PC-3 (cell line): ENCODE results near the gene LRP1B. TPM values are rescaled to one million over a fixed set of nuclear protein-coding genes. Genes with fewer than 3 reads are reported as not detected.

ENCODE experiments used
- ATAC-seq: fragments of 200-7000 bp; cut with Tn5 transposase; 2 replicates; pipeline ENCODE4 v1.9.1; 2020; ENCODE audit warnings: mild to moderate bottlenecking, moderate library complexity
- BruUV-seq: library from RNA; stranded (reverse); fragments of 400-500 nt; replicated peaks from 2 replicates; lab custom pipeline; 2021; lab: Mats Ljungman, UMichigan
- CTCF ChIA-PET: fragments of 300-600 bp; sonication (Branson Sonifier 250); formaldehyde crosslinking; loops from one replicate; lab custom pipeline; 2022; ENCODE audit warnings: antibody characterized with exemption; lab: Charles Lee
- POLR2A ChIA-PET: fragments of 300-600 bp; sonication (Branson Sonifier 250); formaldehyde crosslinking; loops from one replicate; lab custom pipeline; 2022; ENCODE audit warnings: antibody characterized with exemption; ENCODE audit not compliant: unreplicated experiment; lab: Charles Lee
- DNase-seq: peaks from one replicate; pipeline ENCODE4 v3.0.0-alpha.2; 2015
- H2AFZ ChIP-seq: fragments of 300-600 bp; sonication (generic); 2 replicates; pipeline ENCODE4 v1.6.0; 2016; ENCODE audit warnings: antibody characterized with exemption, low read length
- H3F3A ChIP-seq: fragments of 300-600 bp; sonication (generic); one replicate; pipeline ENCODE4 v1.6.0; 2017; ENCODE audit warnings: antibody characterized with exemption, low read length, control low read depth, mild to moderate bottlenecking; ENCODE audit not compliant: unreplicated experiment
- H3K27ac ChIP-seq: fragments of 300-600 bp; sonication (generic); 2 replicates; pipeline ENCODE4 v1.5.1; 2016; ENCODE audit warnings: mild to moderate bottlenecking, low read length
- H3K27me3 ChIP-seq: fragments of 300-600 bp; sonication (generic); 2 replicates; pipeline ENCODE4 v1.6.1; 2016; ENCODE audit warnings: low read length, mixed read lengths
- H3K36me3 ChIP-seq: fragments of 300-600 bp; sonication (generic); 2 replicates; pipeline ENCODE4 v1.6.1; 2016; ENCODE audit warnings: low read depth, mixed run types, low read length, mixed read lengths
- H3K4me1 ChIP-seq: fragments of 300-600 bp; sonication (generic); 2 replicates; pipeline ENCODE4 v1.5.1; 2016; ENCODE audit warnings: low read length; ENCODE audit not compliant: insufficient read depth
- H3K4me2 ChIP-seq: fragments of 300-600 bp; sonication (generic); 2 replicates; pipeline ENCODE4 v1.6.0; 2016; ENCODE audit warnings: low read length
- H3K4me3 ChIP-seq: fragments of 300-600 bp; sonication (generic); 2 replicates; pipeline ENCODE4 v1.5.1; 2016; ENCODE audit warnings: mild to moderate bottlenecking, low read length, mixed read lengths
- H3K79me2 ChIP-seq: fragments of 300-600 bp; sonication (generic); 2 replicates; pipeline ENCODE4 v1.6.1; 2017; ENCODE audit warnings: low read length, mixed read lengths
- H3K9ac ChIP-seq: fragments of 300-600 bp; sonication (generic); 2 replicates; pipeline ENCODE4 v1.6.0; 2016; ENCODE audit warnings: mild to moderate bottlenecking, low read length
- H3K9me2 ChIP-seq: fragments of 300-600 bp; sonication (generic); replicated peaks from 2 replicates; pipeline ENCODE4 v1.6.1; 2016; ENCODE audit warnings: mixed run types, low read length, mixed read lengths
- H3K9me3 ChIP-seq: fragments of 300-600 bp; sonication (generic); 2 replicates; pipeline ENCODE4 v1.6.1; 2016; ENCODE audit warnings: low read length, mixed read lengths
- H4K20me1 ChIP-seq: fragments of 300-600 bp; sonication (generic); 2 replicates; pipeline ENCODE4 v1.6.1; 2016; ENCODE audit warnings: low read length, mixed read lengths
- EZH2 ChIP-seq: fragments of 300-600 bp; sonication (generic); IDR thresholded peaks from one replicate; pipeline ENCODE4 v1.6.1; 2017; ENCODE audit warnings: antibody characterized with exemption, mild to moderate bottlenecking, low read length; ENCODE audit not compliant: unreplicated experiment
- EZH2phosphoT487 ChIP-seq: fragments of 300-600 bp; sonication (generic); IDR thresholded peaks from 2 replicates; pipeline ENCODE4 v1.6.1; 2018; ENCODE audit warnings: mild to moderate bottlenecking, antibody characterized with exemption, low read length, borderline replicate concordance
- intact Hi-C: fragments of 100-400 bp; cut with micrococcal nuclease; formaldehyde crosslinking; loops from 2 replicates; pipeline ENCODE4 v1.9.0; 2023
- total RNA-seq: library from RNA; depleted of rRNA; stranded (reverse); fragments of >200 nt; gene quantifications from 2 replicates; pipeline ENCODE4 v1.2.3, GENCODE V29; 2014
- TF ChIP-seq, protein P1 (sequence below): fragments of 300-600 bp; sonication (generic); conservative IDR thresholded peaks from 2 replicates; pipeline ENCODE4 v1.5.1; 2017; ENCODE audit warnings: antibody characterized with exemption, low read depth, mild to moderate bottlenecking, low read length

The LRP1B gene
- total RNA-seq, 1 experiment from 2014 or later = 0.04 TPM

DNA sequence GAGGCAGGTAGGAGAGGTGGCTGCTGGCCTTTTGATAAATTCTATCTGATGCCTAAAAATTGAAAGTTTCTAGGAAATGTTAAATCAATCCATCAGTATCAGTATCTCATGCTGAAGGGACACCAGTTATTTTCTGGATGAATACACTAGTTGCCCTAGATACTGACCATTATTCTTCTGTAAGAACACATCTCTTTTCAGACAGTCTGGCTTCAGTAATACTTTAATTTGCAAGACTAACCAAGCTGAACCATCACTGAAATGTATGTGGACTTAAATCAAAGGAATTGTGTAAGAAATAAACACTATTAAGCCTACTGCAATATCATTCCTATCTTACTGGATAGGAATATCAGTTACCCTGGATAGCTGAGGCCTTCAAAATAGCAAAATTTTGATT is 1546.3 kb downstream of the LRP1B start:
- Histone ChIP-seq H3K27me3 (no peaks in the 10 kb centered on the region), H3F3A (no peaks in the 10 kb centered on the region), H3K79me2 (no peaks in the 10 kb centered on the region), H3K4me1 (0 out of 2 replicates have a peak, but pooled peaks cover 7% of the 10 kb centered on the region), H3K36me3 (no peaks in the 10 kb centered on the region), H4K20me1 (no peaks in the 10 kb centered on the region), H2AFZ (no peak overlapping the region), H3K27ac (no peak overlapping the region), H3K4me2 (no peak overlapping the region), H3K9me2 (no peaks in the 10 kb centered on the region), H3K4me3 (no peak overlapping the region), H3K9ac (no peak overlapping the region), H3K9me3 (no peaks in the 10 kb centered on the region)
- ChIA-PET CTCF (no interaction called here), POLR2A (no interaction called here)
- ATAC-seq (no peak), DNase-seq (no peak)
- no peak for TF ChIP-seq EZH2
- TF ChIP-seq, protein P1, sequence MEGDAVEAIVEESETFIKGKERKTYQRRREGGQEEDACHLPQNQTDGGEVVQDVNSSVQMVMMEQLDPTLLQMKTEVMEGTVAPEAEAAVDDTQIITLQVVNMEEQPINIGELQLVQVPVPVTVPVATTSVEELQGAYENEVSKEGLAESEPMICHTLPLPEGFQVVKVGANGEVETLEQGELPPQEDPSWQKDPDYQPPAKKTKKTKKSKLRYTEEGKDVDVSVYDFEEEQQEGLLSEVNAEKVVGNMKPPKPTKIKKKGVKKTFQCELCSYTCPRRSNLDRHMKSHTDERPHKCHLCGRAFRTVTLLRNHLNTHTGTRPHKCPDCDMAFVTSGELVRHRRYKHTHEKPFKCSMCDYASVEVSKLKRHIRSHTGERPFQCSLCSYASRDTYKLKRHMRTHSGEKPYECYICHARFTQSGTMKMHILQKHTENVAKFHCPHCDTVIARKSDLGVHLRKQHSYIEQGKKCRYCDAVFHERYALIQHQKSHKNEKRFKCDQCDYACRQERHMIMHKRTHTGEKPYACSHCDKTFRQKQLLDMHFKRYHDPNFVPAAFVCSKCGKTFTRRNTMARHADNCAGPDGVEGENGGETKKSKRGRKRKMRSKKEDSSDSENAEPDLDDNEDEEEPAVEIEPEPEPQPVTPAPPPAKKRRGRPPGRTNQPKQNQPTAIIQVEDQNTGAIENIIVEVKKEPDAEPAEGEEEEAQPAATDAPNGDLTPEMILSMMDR = no peak
- TF ChIP-seq EZH2phosphoT487 = no peak
- intact Hi-C loops = no loop called here
- BruUV-seq = no TSS peak

DNA sequence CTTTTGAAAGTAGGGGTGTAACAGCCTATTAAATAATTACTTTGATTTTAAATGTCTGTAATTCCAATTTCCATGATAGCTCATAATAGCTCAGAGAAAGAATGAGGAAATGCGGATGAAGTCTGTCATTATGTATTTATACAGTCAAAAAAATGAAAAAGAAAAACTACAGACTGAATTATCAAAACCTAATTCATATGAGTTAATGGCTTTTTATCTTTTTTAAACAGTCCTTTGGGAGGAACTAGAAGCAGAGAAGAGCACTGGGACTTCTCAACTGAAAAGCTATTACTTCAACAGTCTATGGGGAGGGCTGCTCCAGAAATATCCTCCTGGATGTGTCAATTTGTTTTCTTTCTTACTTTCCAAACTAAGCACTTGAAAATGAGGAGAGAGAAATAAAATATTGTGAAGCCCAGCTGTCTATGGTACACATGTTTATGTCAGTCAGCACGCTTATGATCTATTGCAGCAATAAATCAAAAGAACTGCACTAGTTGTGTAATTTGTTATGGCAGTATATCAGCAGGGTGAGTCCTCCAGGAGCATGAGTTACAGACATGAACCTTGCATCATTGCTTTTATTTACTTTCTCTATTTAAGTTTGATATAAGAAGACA is 1550.2 kb downstream of the LRP1B start:
- Histone ChIP-seq H4K20me1 (no peaks in the 10 kb centered on the region), H3K27ac (no peak overlapping the region), H3K4me3 (no peak overlapping the region), H3K9me3 (no peaks in the 10 kb centered on the region), H3F3A (no peaks in the 10 kb centered on the region), H2AFZ (no peak overlapping the region), H3K9me2 (no peaks in the 10 kb centered on the region), H3K4me1 (no peaks in the 10 kb centered on the region), H3K9ac (no peak overlapping the region), H3K27me3 (no peaks in the 10 kb centered on the region), H3K36me3 (no peaks in the 10 kb centered on the region), H3K79me2 (no peaks in the 10 kb centered on the region), H3K4me2 (no peak overlapping the region)
- no peak for DNase-seq
- intact Hi-C loops = no loop called here
- no peak for ATAC-seq
- no TSS peak for BruUV-seq
- no peak for TF ChIP-seq EZH2
- TF ChIP-seq, protein P1 = no peak
- no peak for TF ChIP-seq EZH2phosphoT487
- ChIA-PET POLR2A (no interaction called here), CTCF (no interaction called here)

DNA sequence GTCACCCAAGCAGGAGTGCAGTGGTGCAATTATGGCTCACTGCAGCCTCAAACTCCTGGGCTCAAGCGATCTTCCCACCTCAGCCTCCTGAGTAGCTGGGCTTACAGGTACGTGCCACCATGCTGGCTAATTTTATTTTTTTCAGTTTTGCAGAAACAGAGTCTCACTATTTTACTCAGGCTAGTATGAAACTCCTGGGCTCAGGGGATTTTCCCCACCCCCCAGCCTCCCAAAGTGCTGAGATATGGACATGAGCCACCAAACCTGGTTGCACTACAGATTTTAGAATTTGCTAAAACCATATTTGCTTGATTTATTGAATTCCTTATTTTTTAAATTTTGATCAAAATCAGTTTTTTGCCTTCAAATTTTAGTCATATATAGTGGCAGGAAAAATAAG is 1553.4 kb downstream of the LRP1B start:
- Histone ChIP-seq H3K4me3 (no peak overlapping the region), H3K79me2 (no peaks in the 10 kb centered on the region), H3K9ac (no peak overlapping the region), H2AFZ (no peak overlapping the region), H3K9me3 (no peaks in the 10 kb centered on the region), H4K20me1 (no peaks in the 10 kb centered on the region), H3K27ac (no peak overlapping the region), H3K9me2 (no peaks in the 10 kb centered on the region), H3K27me3 (no peaks in the 10 kb centered on the region), H3K36me3 (no peaks in the 10 kb centered on the region), H3K4me2 (no peak overlapping the region), H3K4me1 (no peaks in the 10 kb centered on the region), H3F3A (no peaks in the 10 kb centered on the region)
- intact Hi-C loops = no loop called here
- ChIA-PET POLR2A (no interaction called here), CTCF (no interaction called here)
- TF ChIP-seq EZH2 (no peak), EZH2phosphoT487 (no peak)
- TF ChIP-seq, protein P1 = no peak
- ATAC-seq (no peak), DNase-seq (no peak)
- BruUV-seq = no TSS peak
